ENCODE data around the gene TNFRSF14. TPM values are rescaled to one million over a fixed set of nuclear protein-coding genes. Genes with fewer than 3 reads are reported as not detected.
A peak's percentile ranks its signal among the peaks of the same experiment; 100 is the strongest.
"Not testable (repeated sequence)": the region's sequence is repeated elsewhere in the genome, so short reads cannot be mapped to it uniquely, and the experiment has no call there.

The TNFRSF14 gene
- total and polyA plus RNA-seq, 7 experiments from 2014 or later: 52.5 to 253 (median 200) TPM

- peak overlapping the region; percentile 97 for H3K27ac ChIP-seq (ENCODE audit: low read depth, low read length)
- peaks cover 0 to 34% (median 18%) of the 10 kb centered on the region in 7 donors for H3K4me1 Mint-ChIP-seq
- intact Hi-C loops (cut with micrococcal nuclease): loop anchor here (1.0 to 5.0 kb wide), 14 partner anchors 9 to 415 kb away; partner anchors contain the start of genes PANK4 (in 2 of the 2), TNFRSF14 (in 2 of the 2) and PRXL2B (in 1 of the 2)
- H3K36me3 Mint-ChIP-seq: peaks cover 0 to 2% (median 0%) of the 10 kb centered on the region in 5 donors
- H3K9me3 ChIP-seq (ENCODE audit: control insufficient read depth in 2 of 3, low read length in 3 of 3): no peaks in the 10 kb centered on the region
- no peaks in the 10 kb centered on the region for H3K27me3 ChIP-seq (ENCODE audit: control insufficient read depth in 2 of 2, insufficient read depth in 2 of 2, low read length in 2 of 2)
- DNase-seq (peak in 5 of 9 donors; percentile 50 to 63 (median 54)), ATAC-seq (peak; percentile 12)
- ChIA-PET CTCF (interaction anchor here (0.6 to 3.6 kb wide), 13 partner anchors 9 to 352 kb away, joined by 3 to 32 read pairs (median 7); partner anchors contain the start of genes FAAP20, PANK4, PEX10 and PRXL2B), POLR2A (interaction anchor here (0.5 to 11.7 kb wide), 18 partner anchors 9 to 352 kb away, joined by 3 to 294 read pairs (median 8); partner anchors contain the start of genes FAAP20, HES5, MORN1 and PANK4)
- H3K9me3 Mint-ChIP-seq: no peaks in the 10 kb centered on the region
- no peaks in the 10 kb centered on the region for H3K36me3 ChIP-seq (ENCODE audit: control insufficient read depth in 2 of 3, insufficient read depth in 3 of 3, low read length in 3 of 3)
- H3K27ac Mint-ChIP-seq: peak overlapping the region; percentile 85 to 99 (median 97)
- H3K4me1 ChIP-seq (ENCODE audit: control insufficient read depth in 2 of 2, insufficient read depth in 2 of 2, low read length in 2 of 2): peaks cover 18 to 33% of the 10 kb centered on the region in 2 donors
- H3K4me3 ChIP-seq (ENCODE audit: low read length): peak overlapping the region; percentile 88
- peak overlapping the region; percentile 87 to 97 (median 94) for H3K4me3 Mint-ChIP-seq
- H3K27me3 Mint-ChIP-seq: peaks cover 0 to 4% (median 0%) of the 10 kb centered on the region in 5 donors
These were observed 8.7 kb upstream of the TNFRSF14 start for GRCh38 chr1:2547210-2548067.

GRCh38 chr1:2548068-2548589, 8.0 kb upstream of the TNFRSF14 start:
- Histone ChIP-seq H3K36me3 (ENCODE audit: control insufficient read depth in 2 of 3, insufficient read depth in 3 of 3, low read length in 3 of 3) (no peaks in the 10 kb centered on the region), H3K9me3 (ENCODE audit: control insufficient read depth in 2 of 3, low read length in 3 of 3) (no peaks in the 10 kb centered on the region), H3K4me1 (ENCODE audit: control insufficient read depth in 2 of 2, insufficient read depth in 2 of 2, low read length in 2 of 2) (peaks cover 18 to 33% of the 10 kb centered on the region in 2 donors), H3K4me3 (ENCODE audit: low read length) (peak overlapping the region; percentile 88), H3K27ac (ENCODE audit: low read depth, low read length) (peak overlapping the region; percentile 97), H3K27me3 (ENCODE audit: control insufficient read depth in 2 of 2, insufficient read depth in 2 of 2, low read length in 2 of 2) (no peaks in the 10 kb centered on the region)
- ATAC-seq (peak; percentile 34), DNase-seq (peak; percentile 66 to 85 (median 75))
- ChIA-PET CTCF (interaction anchor here (0.6 to 3.6 kb wide), 10 partner anchors 8 to 353 kb away, joined by 3 to 32 read pairs (median 10); partner anchors contain the start of genes FAAP20, PANK4, PEX10 and PRXL2B), POLR2A (interaction anchor here (0.5 to 11.7 kb wide), 23 partner anchors 8 to 353 kb away, joined by 3 to 294 read pairs (median 5); partner anchors contain the start of genes FAAP20, HES5, MORN1 and PANK4)
- Mint-ChIP-seq H3K27ac (peak overlapping the region; percentile 85 to 99 (median 97)), H3K9me3 (no peaks in the 10 kb centered on the region), H3K4me3 (peak overlapping the region; percentile 87 to 97 (median 94)), H3K4me1 (peaks cover 0 to 34% (median 18%) of the 10 kb centered on the region in 7 donors), H3K36me3 (peaks cover 0 to 2% (median 0%) of the 10 kb centered on the region in 5 donors), H3K27me3 (no peaks in the 10 kb centered on the region)
- intact Hi-C loops (cut with micrococcal nuclease): loop anchor here (1.0 to 5.0 kb wide), 9 partner anchors 8 to 353 kb away; partner anchors contain the start of genes TNFRSF14 (in 2 of the 2) and PANK4 (in 1 of the 2)

DNA sequence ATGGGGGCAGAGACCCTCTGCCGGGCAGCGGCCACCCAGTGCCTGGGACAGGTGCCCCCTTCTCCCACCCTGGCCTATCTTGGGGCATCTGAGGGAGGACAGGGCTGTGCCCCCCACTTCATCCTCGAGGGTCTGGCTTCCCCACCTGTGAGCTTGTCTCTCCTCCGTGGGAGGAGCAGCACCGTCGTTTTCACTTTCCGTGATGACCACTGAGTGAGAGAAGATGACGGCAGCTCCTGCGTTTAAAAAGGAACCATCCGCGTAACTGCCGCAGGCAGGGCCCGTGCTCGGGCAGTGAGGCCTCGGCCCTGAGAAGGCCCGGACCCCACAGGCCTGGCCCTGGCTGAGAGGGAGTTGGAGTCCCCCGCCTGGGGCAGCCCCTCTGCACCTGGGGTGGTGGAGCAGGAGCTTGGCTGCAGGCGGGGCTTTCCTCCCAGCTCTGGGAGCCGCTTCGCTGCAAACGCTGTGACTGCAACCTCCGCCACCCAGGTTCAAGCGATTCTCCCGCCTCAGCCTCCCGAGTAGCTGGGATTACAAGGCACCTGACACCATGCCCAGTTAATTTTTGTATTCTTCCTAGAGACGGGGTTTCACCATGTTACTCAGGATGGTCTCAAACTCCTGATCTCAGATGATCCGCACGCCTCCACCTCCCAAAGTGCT, 6.7 kb upstream of the TNFRSF14 start:
- peaks cover 0 to 28% (median 23%) of the 10 kb centered on the region in 7 donors for H3K4me1 Mint-ChIP-seq
- not testable (repeated sequence) for DNase-seq; H3K36me3 ChIP-seq (ENCODE audit: control insufficient read depth in 2 of 3, insufficient read depth in 3 of 3, low read length in 3 of 3); H3K27me3 ChIP-seq (ENCODE audit: control insufficient read depth in 2 of 2, insufficient read depth in 2 of 2, low read length in 2 of 2); H3K27me3 Mint-ChIP-seq; H3K9me3 Mint-ChIP-seq; H3K9me3 ChIP-seq (ENCODE audit: control insufficient read depth in 2 of 3, low read length in 3 of 3); H3K36me3 Mint-ChIP-seq; ATAC-seq; H3K4me3 ChIP-seq (ENCODE audit: low read length)
- peak overlapping the region; percentile 85 to 99 (median 97) for H3K27ac Mint-ChIP-seq
- intact Hi-C loops (cut with micrococcal nuclease): loop anchor here in 1 of 2 donors (5.0 kb wide), 1 partner anchor 247 kb away; no protein-coding TSS in a partner anchor
- CTCF ChIA-PET: interaction anchor here (0.6 to 0.8 kb wide), 3 partner anchors 131 to 1087 kb away, joined by 3 to 6 read pairs (median 3); no protein-coding TSS in a partner anchor
- peaks cover 18 to 26% of the 10 kb centered on the region in 2 donors for H3K4me1 ChIP-seq (ENCODE audit: control insufficient read depth in 2 of 2, insufficient read depth in 2 of 2, low read length in 2 of 2)
- POLR2A ChIA-PET: interaction anchor here (0.7 to 11.7 kb wide), 10 partner anchors 10 to 318 kb away, joined by 3 to 294 read pairs (median 4); partner anchors contain the start of genes HES5, MORN1, PANK4 and PRXL2B
- H3K4me3 Mint-ChIP-seq: peak overlapping the region in 7 of 10 donors; percentile 29 to 97 (median 90)
- peak overlapping the region; percentile 97 for H3K27ac ChIP-seq (ENCODE audit: low read depth, low read length)

GRCh38 chr1:2550309-2550861, 5.8 kb upstream of the TNFRSF14 start:
- H3K27me3 Mint-ChIP-seq; ATAC-seq; intact Hi-C loops (cut with micrococcal nuclease); H3K27me3 ChIP-seq (ENCODE audit: control insufficient read depth in 2 of 2, insufficient read depth in 2 of 2, low read length in 2 of 2); H3K4me3 ChIP-seq (ENCODE audit: low read length); H3K36me3 ChIP-seq (ENCODE audit: control insufficient read depth in 2 of 3, insufficient read depth in 3 of 3, low read length in 3 of 3); CTCF ChIA-PET; H3K9me3 Mint-ChIP-seq; H3K27ac ChIP-seq (ENCODE audit: low read depth, low read length); H3K9me3 ChIP-seq (ENCODE audit: control insufficient read depth in 2 of 3, low read length in 3 of 3); DNase-seq; H3K36me3 Mint-ChIP-seq: not testable (repeated sequence)
- Mint-ChIP-seq H3K4me3 (peak overlapping the region in 1 of 10 donors; percentile 36), H3K4me1 (peaks cover 0 to 31% (median 26%) of the 10 kb centered on the region in 7 donors), H3K27ac (peak overlapping the region in 8 of 9 donors; percentile 71 to 97 (median 90))
- POLR2A ChIA-PET: interaction anchor here (7.3 to 11.7 kb wide), 2 partner anchors 21 to 35 kb away, joined by 98 to 294 read pairs; partner anchors contain the start of genes HES5, PANK4 and PRXL2B
- H3K4me1 ChIP-seq (ENCODE audit: control insufficient read depth in 2 of 2, insufficient read depth in 2 of 2, low read length in 2 of 2): peaks cover 26 to 30% of the 10 kb centered on the region in 2 donors

DNA sequence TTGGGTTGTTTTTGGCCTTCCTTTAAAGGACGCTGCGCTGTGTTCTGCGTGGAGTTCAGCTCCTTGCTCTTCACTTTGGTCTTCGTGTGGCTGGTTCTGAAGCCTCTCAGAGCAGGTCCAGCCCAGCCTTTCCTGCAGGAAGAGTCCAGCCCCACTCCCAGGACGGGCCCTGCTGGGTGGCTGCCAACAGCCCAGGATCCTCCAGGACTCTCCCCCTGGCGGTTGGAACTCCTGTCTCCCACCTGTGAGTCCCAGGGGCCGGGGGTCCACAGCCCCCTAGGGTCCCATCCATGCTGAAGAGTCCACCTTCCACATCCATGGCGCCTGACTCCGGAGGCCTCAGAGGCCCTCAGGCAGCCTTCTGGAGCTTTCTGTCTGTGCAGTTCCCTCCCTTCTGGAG, 4.6 kb upstream of the TNFRSF14 start:
- POLR2A ChIA-PET; intact Hi-C loops (cut with micrococcal nuclease): not testable (repeated sequence)

More for the DNA sequence above, 4.6 kb upstream of the TNFRSF14 start:
- H3K36me3 ChIP-seq (ENCODE audit: control insufficient read depth in 2 of 3, insufficient read depth in 3 of 3, low read length in 3 of 3); H3K9me3 Mint-ChIP-seq; DNase-seq; ATAC-seq; H3K36me3 Mint-ChIP-seq; CTCF ChIA-PET; H3K4me3 Mint-ChIP-seq; H3K27ac ChIP-seq (ENCODE audit: low read depth, low read length); H3K4me3 ChIP-seq (ENCODE audit: low read length); H3K27me3 Mint-ChIP-seq; H3K27me3 ChIP-seq (ENCODE audit: control insufficient read depth in 2 of 2, insufficient read depth in 2 of 2, low read length in 2 of 2); H3K9me3 ChIP-seq (ENCODE audit: control insufficient read depth in 2 of 3, low read length in 3 of 3): not testable (repeated sequence)
- Mint-ChIP-seq H3K4me1 (peaks cover 0 to 40% (median 34%) of the 10 kb centered on the region in 7 donors), H3K27ac (peak overlapping the region in 8 of 9 donors; percentile 48 to 83 (median 70))
- H3K4me1 ChIP-seq (ENCODE audit: control insufficient read depth in 2 of 2, insufficient read depth in 2 of 2, low read length in 2 of 2): peaks cover 28 to 30% of the 10 kb centered on the region in 2 donors
